Measurements from ENCODE around the gene RPL36. TPM values are rescaled to one million over a fixed set of nuclear protein-coding genes. Genes with fewer than 3 reads are reported as not detected.

Gene RPL36
- total and polyA plus RNA-seq, 2 donors (not counting 3 experiments of a cell fraction or from before 2014, with no cell fraction given) = 1,033 to 1,084 TPM

DNA sequence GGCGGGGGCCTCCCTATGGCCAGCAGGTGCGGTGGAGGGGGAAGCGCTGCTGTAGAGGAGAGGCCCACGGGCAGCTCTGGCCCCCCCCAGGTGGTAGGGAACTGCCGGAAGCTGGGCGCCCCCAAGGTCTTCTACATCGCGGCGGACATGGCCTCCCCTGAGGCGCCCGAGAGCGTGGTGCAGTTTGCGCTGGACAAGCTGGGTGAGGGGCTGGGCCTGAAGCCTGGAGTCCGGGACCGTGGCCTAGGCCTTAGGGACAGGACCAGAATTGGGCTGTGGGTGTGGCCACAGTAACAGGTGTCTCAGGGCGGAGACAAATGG, 3.8 kb upstream of the RPL36 start:
- H3K4me3 ChIP-seq (replicated peaks in 1 of 3; ENCODE audit: insufficient read depth in 1 of 3, low read depth in 1 of 3, low read length in 3 of 3) = peak overlapping the region in 1 of 3 experiments; percentile 49
- H3K9me3 ChIP-seq (replicated peaks; ENCODE audit: control insufficient read depth, insufficient read depth, low read length) = no peaks in the 10 kb centered on the region
- FAIRE-seq (no peak), DNase-seq (ENCODE audit: low read depth, low spot score) (no peak)
- peaks cover 12% of the 10 kb centered on the region for H3K79me2 ChIP-seq (ENCODE audit: control insufficient read depth, insufficient read depth, low read length)
- H3K27ac ChIP-seq (ENCODE audit: insufficient read depth, low read depth, low read length) = no peak overlapping the region
- H2AFZ ChIP-seq (ENCODE audit: low read depth, low read length) = peak overlapping the region; percentile 77
- TF ChIP-seq MYC (IDR thresholded peaks at IDR 0.05; ENCODE audit: low read depth, low read length) (no peak), EZH2 (IDR thresholded peaks at IDR 0.05; ENCODE audit: borderline replicate concordance, low read depth, low read length, severe bottlenecking) (no peak), POLR2AphosphoS5 (IDR thresholded peaks at IDR 0.05; ENCODE audit: insufficient read depth, low read depth, low read length) (no peak), FOS (IDR thresholded peaks at IDR 0.05; ENCODE audit: borderline replicate concordance, insufficient read depth, low read length) (no peak), JUN (IDR thresholded peaks at IDR 0.05; ENCODE audit: borderline replicate concordance, insufficient read depth, insufficient read length, low read depth) (no peak), GATA2 (IDR thresholded peaks at IDR 0.05; ENCODE audit: insufficient read depth, insufficient read length, low read depth, low read length) (no peak), POLR2A (IDR thresholded peaks at IDR 0.05; ENCODE audit: low read depth, low read length) (no peak)
- TF ChIP-seq, protein P1, sequence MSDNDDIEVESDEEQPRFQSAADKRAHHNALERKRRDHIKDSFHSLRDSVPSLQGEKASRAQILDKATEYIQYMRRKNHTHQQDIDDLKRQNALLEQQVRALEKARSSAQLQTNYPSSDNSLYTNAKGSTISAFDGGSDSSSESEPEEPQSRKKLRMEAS (IDR thresholded peaks at IDR 0.05; ENCODE audit: insufficient read depth, insufficient read length) = no peak
- TF ChIP-seq, protein P2, sequence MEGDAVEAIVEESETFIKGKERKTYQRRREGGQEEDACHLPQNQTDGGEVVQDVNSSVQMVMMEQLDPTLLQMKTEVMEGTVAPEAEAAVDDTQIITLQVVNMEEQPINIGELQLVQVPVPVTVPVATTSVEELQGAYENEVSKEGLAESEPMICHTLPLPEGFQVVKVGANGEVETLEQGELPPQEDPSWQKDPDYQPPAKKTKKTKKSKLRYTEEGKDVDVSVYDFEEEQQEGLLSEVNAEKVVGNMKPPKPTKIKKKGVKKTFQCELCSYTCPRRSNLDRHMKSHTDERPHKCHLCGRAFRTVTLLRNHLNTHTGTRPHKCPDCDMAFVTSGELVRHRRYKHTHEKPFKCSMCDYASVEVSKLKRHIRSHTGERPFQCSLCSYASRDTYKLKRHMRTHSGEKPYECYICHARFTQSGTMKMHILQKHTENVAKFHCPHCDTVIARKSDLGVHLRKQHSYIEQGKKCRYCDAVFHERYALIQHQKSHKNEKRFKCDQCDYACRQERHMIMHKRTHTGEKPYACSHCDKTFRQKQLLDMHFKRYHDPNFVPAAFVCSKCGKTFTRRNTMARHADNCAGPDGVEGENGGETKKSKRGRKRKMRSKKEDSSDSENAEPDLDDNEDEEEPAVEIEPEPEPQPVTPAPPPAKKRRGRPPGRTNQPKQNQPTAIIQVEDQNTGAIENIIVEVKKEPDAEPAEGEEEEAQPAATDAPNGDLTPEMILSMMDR (IDR thresholded peaks at IDR 0.05; ENCODE audit: extremely low read depth in 1 of 2, insufficient read depth in 1 of 2, low read depth in 1 of 2, low read length in 2 of 2) = no peak
- peak overlapping the region; percentile 43 for H3K4me2 ChIP-seq (ENCODE audit: insufficient read depth, low read length)
- no peaks in the 10 kb centered on the region for H4K20me1 ChIP-seq (replicated peaks; ENCODE audit: control insufficient read depth, extremely low read depth, insufficient read depth, low read length)
- intact Hi-C loops (cut with micrococcal nuclease) (no loop called here), dilution Hi-C loops (cut with MboI; ENCODE audit: extremely low pct_ligation_motif_present, low sequenced_read_pairs) (no loop called here)
- no peaks in the 10 kb centered on the region for H3K36me3 ChIP-seq (ENCODE audit: control insufficient read depth in 2 of 2, extremely low read depth in 1 of 2, insufficient read depth in 2 of 2, low read length in 2 of 2)
- no peak overlapping the region for H3K9ac ChIP-seq (replicated peaks; ENCODE audit: extremely low read depth, insufficient read depth, low read length)
- no TSS peak for BruUV-seq (replicated peaks)
- no peaks in the 10 kb centered on the region for H3K4me1 ChIP-seq (ENCODE audit: control insufficient read depth, extremely low read depth, insufficient read depth, low read length)
- no peaks in the 10 kb centered on the region for H3K9me1 ChIP-seq (replicated peaks; ENCODE audit: control insufficient read depth, extremely low read depth, insufficient read depth, low read length)
- ChIA-PET POLR2A (no interaction called here), CTCF (interaction anchor here (1.1 to 1.6 kb wide), 3 partner anchors 10 to 52 kb away, joined by 3 to 11 read pairs (median 4); partner anchors contain the start of genes CATSPERD and LONP1)
- H3K27me3 ChIP-seq (ENCODE audit: control insufficient read depth in 2 of 2, insufficient read depth in 2 of 2, low read length in 2 of 2) = no peaks in the 10 kb centered on the region
